ENCODE measurements around the gene HDAC4.

HDAC4 gene

DNA sequence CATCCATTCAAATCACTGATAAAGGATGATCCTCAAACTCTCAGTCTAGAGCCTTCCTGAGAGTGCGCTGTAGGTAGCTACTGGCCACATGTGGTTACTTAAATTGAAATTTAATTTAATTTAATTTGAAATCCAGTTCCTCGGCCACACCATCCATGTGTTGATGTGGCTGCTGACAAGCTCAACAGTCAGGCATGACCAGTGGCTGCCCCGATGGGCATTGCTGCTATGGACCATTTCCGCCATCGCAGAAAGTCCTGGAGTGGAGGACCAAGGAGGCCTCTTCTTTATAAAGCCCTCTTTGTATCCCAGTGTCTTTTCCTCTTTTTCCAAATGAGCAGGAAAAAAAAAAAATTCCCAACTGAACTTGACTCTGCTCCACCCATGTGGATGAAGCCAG is 100.6 kb downstream of the HDAC4 start:
- TF ChIP-seq EP300 (IDR thresholded peaks at IDR 0.05; ENCODE audit: borderline replicate concordance) = no peak
- TF ChIP-seq, protein P1, sequence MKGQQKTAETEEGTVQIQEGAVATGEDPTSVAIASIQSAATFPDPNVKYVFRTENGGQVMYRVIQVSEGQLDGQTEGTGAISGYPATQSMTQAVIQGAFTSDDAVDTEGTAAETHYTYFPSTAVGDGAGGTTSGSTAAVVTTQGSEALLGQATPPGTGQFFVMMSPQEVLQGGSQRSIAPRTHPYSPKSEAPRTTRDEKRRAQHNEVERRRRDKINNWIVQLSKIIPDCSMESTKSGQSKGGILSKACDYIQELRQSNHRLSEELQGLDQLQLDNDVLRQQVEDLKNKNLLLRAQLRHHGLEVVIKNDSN (IDR thresholded peaks at IDR 0.05) = no peak

- TF ChIP-seq ZBTB7A (IDR thresholded peaks at IDR 0.05; ENCODE audit: low read depth) = no peak
- no peak for TF ChIP-seq FOXM1 (IDR thresholded peaks at IDR 0.05; ENCODE audit: borderline replicate concordance, low read depth)
- no peak for TF ChIP-seq CEBPB (IDR thresholded peaks at IDR 0.05)
- TF ChIP-seq REST (IDR thresholded peaks at IDR 0.05; ENCODE audit: low read depth) = no peak
- no peak for TF ChIP-seq TEAD4 (IDR thresholded peaks at IDR 0.05)
- TF ChIP-seq, protein P2, sequence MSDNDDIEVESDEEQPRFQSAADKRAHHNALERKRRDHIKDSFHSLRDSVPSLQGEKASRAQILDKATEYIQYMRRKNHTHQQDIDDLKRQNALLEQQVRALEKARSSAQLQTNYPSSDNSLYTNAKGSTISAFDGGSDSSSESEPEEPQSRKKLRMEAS (IDR thresholded peaks at IDR 0.05) = no peak
- no peak for TF ChIP-seq EGR1 (IDR thresholded peaks at IDR 0.05)
- TF ChIP-seq TAF1 (IDR thresholded peaks at IDR 0.05; ENCODE audit: low read depth) = no peak
- no peak for TF ChIP-seq RAD21 (IDR thresholded peaks at IDR 0.05; ENCODE audit: low read depth)
- no peak for TF ChIP-seq YY1 (IDR thresholded peaks at IDR 0.05; ENCODE audit: low read depth)
- no peak for TF ChIP-seq NFIC (IDR thresholded peaks at IDR 0.05)
- TF ChIP-seq CREB1 (IDR thresholded peaks at IDR 0.05; ENCODE audit: low read depth) = no peak
- no peak for TF ChIP-seq TCF12 (IDR thresholded peaks at IDR 0.05; ENCODE audit: low read depth)
- TF ChIP-seq, protein P1 (IDR thresholded peaks at IDR 0.05) = no peak
- no peak for TF ChIP-seq EP300 (IDR thresholded peaks at IDR 0.05; ENCODE audit: borderline replicate concordance)
Measured at GRCh38 chr2:239299218-239299939, 101.4 kb downstream of the HDAC4 start.

DNA sequence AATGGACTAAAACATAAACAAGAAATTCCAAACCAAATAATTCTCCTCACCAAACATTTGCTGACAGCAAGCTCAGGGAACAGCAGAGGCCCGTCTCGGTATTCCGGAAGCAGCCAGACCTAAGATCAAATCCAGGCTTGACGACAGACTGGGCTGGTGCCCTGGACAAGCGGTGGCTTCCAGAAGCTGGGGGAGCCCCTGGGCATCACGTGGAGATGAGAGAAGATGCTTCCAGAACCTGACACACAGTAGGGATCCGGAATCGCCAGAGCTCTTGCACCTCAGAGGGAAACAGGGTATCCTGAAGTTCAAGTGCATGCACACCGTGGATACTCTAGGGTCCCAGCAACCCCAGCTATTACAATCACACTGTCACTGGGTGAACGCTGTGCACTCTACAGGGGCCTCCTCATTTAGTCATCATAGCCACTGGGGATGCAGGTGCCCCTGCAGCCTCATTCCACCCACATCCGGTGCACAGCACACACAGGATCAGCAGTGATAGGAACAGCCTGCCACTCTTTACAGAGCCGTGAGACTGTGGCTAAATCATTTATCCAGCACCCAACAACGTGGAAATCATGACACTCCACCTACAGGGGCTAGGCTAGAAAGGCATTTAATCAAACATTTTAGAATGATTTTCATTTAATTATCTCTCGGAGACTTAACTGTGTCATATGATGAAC is 102.6 kb downstream of the HDAC4 start:
- TF ChIP-seq, protein P2 (IDR thresholded peaks at IDR 0.05) = no peak
- TF ChIP-seq NFIC (IDR thresholded peaks at IDR 0.05) (no peak), REST (IDR thresholded peaks at IDR 0.05; ENCODE audit: low read depth) (no peak), TAF1 (IDR thresholded peaks at IDR 0.05; ENCODE audit: low read depth) (no peak), EGR1 (IDR thresholded peaks at IDR 0.05) (no peak), TCF12 (IDR thresholded peaks at IDR 0.05; ENCODE audit: low read depth) (no peak), ZBTB7A (IDR thresholded peaks at IDR 0.05; ENCODE audit: low read depth) (no peak), CREB1 (IDR thresholded peaks at IDR 0.05; ENCODE audit: low read depth) (no peak), CEBPB (IDR thresholded peaks at IDR 0.05) (no peak), EP300 (IDR thresholded peaks at IDR 0.05; ENCODE audit: borderline replicate concordance) (no peak), FOXM1 (IDR thresholded peaks at IDR 0.05; ENCODE audit: borderline replicate concordance, low read depth) (no peak), TEAD4 (IDR thresholded peaks at IDR 0.05) (no peak), RAD21 (IDR thresholded peaks at IDR 0.05; ENCODE audit: low read depth) (no peak), YY1 (IDR thresholded peaks at IDR 0.05; ENCODE audit: low read depth) (no peak)
- TF ChIP-seq, protein P1 (IDR thresholded peaks at IDR 0.05) = no peak

DNA sequence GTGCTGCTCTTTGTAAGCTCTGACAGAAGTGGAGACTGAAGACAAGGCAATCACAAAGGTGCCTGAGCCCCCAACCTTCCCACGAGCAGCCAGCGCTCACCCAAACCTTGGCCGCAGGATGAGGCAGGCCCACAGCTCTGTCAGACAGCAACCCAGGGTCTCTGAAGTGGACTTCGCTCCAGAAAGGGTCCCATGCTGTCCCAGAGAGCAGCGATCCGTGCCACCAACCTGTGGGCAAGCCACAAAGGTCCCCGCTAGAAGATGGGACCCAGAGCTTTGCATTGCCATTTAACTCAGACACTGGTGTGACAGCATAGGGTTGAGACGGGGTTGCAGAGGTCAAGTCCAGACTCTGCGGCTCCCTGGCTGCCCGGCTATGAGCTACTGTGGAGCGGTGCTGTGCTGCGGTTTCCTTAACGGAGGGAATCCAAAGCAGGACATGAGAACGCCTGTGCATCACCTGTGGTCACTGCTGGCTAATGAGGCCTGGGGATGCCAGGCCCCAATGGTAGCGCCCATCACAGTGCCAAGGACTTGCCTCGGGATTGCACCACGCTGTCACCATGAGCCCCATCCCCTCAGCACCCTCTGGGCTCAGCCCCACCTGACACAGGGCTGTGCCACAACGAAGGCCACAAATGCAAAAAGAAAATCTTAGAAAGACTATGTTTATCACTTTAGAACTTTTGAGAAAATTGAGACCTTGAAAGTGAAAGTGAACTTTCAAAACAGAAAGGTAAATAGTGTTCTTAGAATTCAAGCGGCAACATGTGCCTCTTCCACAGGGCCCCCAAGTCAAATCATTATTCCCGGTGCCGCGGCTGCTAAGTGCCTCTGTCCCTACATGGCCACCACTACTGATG is 103.4 kb downstream of the HDAC4 start:
- TF ChIP-seq, protein P1 (IDR thresholded peaks at IDR 0.05) = no peak
- TF ChIP-seq, protein P2 (IDR thresholded peaks at IDR 0.05) = no peak
- TF ChIP-seq RAD21 (IDR thresholded peaks at IDR 0.05; ENCODE audit: low read depth) (no peak), TAF1 (IDR thresholded peaks at IDR 0.05; ENCODE audit: low read depth) (no peak), EGR1 (IDR thresholded peaks at IDR 0.05) (no peak), NFIC (IDR thresholded peaks at IDR 0.05) (no peak), YY1 (IDR thresholded peaks at IDR 0.05; ENCODE audit: low read depth) (no peak), EP300 (IDR thresholded peaks at IDR 0.05; ENCODE audit: borderline replicate concordance) (no peak), ZBTB7A (IDR thresholded peaks at IDR 0.05; ENCODE audit: low read depth) (no peak), REST (IDR thresholded peaks at IDR 0.05; ENCODE audit: low read depth) (no peak), FOXM1 (IDR thresholded peaks at IDR 0.05; ENCODE audit: borderline replicate concordance, low read depth) (no peak), CEBPB (IDR thresholded peaks at IDR 0.05) (no peak), CREB1 (IDR thresholded peaks at IDR 0.05; ENCODE audit: low read depth) (no peak), TCF12 (IDR thresholded peaks at IDR 0.05; ENCODE audit: low read depth) (no peak), TEAD4 (IDR thresholded peaks at IDR 0.05) (no peak)

Data from Ishikawa (cell line).